Dermis blood vessel endothelial cell (primary cell): Measurements from ENCODE around the gene CHST15. TPM values are rescaled to one million over a fixed set of nuclear protein-coding genes. Genes with fewer than 3 reads are reported as not detected.
A peak's percentile ranks its signal among the peaks of the same experiment; 100 is the strongest.

Experiments
- DNase-seq: peaks from one replicate; pipeline ENCODE4 v3.0.0; 2010
- total RNA-seq: library from RNA; depleted of rRNA; stranded (reverse); fragments of >200 nt; gene quantifications from 2 replicates; pipeline ENCODE4 v1.2.3, GENCODE V29; 2014

CHST15 gene
- total RNA-seq, 1 donor from 2014 or later, result 99.0 TPM

DNA sequence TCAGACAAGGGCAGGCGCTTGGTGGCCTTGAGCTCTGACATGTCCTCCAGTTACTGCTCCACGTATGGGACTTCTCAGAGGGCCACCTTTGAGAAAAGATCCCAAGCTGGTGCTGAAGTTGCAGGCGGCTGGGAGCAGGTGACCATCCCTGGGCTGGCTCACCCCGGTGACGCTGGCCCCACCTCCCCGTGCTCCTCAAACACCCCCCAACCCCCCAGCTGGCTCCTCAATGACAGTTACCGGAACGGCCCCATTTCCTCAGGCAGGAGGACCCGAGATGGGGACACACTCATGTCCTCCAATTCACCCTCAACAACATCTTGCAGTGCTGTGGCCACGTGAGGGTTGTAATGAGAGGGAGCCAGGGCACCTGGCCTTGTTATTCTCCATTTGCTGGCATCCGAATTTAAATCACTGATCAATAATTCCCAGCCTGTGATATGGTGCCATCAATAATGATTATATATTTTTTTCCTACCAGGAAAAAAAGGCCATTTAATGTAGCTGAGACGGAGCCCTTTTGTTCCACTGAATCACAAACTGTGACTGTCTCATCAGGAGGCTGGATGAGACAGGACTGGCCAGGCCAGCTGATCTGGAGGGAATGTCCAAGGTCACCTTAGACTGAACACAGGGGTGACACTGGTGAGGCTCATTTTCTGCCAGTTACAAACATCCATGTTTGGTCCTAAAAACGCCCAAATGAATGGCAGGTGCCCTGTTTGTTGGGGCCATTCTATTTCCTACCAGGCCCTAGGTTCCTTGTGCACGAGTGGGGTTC is 64.5 kb downstream of the CHST15 start:
- DNase-seq, result no peak

DNA sequence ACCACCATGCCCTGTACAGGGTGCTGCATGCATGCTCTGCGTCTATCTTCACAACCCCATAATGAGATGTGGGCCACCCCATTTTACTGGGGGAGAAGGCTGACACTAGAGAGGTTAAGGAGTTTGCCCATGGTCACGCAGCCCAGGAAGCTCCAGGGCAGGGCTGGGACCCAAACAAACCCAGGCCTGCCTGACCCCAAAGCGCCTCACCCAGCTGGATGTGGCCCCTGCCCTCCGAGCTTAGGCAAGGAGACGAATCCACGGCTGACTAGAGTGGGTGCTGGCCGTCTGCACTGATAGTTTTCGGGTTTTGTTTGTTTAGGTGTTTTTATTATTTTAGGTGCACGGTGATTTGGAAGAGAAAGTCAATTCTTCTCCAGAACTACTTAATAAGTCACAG is 65.7 kb downstream of the CHST15 start:
- DNase-seq, result no peak

DNA sequence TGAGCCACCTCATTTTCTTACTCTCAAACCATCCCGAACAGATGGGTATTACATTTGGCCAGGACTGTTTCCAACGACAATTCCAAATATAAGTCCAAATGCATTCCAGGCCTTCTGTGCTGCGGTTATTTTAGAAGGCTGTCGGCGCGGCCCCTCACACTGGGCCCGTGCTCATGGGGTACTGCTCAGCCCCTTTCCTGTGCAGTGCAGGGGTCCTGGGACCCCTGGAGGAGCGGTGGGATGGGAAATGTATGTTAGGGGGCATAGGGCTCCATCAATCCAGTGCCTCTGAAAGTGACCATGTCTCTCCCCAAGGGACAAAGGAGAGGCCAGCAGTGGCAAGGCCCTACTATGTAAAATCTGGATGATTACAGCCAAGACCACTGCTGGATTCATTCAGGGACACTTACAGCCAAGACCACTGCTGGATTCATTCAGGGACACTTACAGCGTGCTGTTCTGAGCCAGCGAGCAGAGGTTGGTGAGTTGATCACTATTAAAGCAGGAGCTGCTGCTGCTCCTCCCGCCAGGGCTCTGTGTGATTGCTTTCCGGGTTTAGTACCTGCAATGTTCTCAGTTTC is 66.3 kb downstream of the CHST15 start:
- no peak for DNase-seq

DNA sequence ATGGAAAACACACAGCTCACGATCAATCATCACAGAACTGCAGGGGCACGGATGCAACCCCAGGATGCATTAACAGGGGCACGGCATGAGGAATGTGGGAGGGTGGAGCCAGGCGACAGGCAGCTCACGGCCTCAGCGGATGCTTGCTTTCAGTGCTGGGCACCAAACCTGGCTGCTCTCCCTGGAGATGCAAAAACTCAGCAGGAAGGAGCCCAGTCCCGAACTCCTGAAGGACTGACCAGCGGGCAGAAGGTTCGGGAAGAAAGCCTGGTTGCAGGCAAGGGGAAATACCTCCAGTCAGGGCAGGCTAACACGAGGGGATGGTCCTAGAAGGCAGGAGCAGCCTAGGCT is 66.8 kb downstream of the CHST15 start:
- no peak for DNase-seq

DNA sequence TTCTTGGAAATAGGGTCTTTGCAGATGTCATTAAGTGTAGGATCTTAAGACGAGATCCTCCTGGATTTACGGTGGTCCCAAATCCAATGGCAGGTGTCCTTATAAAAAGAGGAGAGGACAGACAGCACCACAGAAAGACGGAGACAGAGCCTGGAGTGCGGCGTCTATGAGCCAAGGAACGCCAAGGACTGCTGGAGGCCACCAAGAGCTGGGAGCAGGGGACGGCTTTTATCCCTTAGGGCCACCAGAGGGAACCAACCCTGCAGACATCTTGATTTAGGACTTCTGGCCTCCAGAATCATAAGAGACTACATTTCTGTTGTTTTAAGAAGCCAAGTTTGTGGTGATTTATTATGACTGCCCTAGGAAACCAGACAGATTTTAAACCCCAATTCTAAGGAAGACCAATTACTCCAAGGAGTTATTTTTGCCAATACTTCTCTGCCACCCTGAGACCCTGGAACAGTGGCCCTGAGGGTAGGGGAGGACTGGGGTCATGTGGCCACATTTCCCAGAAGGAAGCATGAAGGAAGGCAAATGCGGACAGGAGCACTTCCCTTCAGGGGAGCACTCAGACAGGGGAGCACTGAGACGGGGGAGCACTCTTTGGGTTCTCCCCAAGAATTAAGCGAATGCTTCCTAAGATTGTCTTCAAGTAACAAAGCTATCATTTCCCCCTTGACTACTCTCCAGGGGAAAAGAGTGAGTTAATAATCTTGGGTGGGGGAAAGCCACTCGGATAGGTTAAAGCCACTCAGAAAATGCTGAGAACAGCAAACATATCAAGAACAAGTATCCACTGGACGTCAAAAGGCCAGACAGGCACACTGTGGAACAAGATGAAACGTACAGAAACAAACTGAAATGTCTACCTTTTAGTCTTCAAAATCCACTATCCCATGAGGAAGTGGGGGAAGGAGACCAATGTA is 67.5 kb downstream of the CHST15 start:
- peak; percentile 53 for DNase-seq

DNA sequence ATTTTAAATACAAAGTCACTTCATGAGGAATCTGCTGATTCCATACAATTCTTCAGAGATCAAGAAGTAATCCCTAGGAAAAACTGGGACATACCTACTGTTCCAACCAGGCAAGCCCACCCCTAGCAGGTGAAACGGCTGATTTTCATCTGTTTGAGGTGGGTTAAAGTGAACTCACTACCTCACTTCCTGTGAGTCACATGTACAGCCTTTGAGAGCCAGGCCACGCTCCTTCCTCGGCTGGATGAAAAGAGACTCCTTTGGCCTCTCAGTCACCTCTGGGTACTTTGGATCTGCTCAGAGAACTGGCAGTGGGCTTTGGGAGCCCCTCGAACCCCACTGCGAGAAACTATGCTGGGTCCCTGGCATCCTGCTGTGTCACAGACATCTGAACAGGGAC is 68.2 kb downstream of the CHST15 start:
- DNase-seq, result peak; percentile 45

DNA sequence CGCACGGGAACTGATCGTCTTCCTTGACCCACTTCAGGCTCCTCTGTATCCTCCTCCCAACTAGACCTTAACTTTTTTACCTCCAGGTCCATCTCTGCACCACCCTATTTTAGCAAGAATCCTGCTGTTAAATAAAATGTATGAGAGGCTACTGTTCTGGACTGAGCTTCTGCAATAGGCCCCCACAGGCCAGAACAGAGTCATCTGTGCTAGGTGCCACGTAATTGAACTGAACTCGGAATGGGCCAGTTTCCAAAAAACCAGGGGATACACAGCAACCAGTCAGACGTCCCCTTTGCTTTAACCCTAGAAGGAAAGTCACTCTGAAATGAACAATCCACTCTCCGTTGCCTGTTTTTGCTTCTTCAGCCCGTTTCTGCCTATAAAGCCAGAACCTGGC is 71.3 kb downstream of the CHST15 start:
- no peak for DNase-seq

DNA sequence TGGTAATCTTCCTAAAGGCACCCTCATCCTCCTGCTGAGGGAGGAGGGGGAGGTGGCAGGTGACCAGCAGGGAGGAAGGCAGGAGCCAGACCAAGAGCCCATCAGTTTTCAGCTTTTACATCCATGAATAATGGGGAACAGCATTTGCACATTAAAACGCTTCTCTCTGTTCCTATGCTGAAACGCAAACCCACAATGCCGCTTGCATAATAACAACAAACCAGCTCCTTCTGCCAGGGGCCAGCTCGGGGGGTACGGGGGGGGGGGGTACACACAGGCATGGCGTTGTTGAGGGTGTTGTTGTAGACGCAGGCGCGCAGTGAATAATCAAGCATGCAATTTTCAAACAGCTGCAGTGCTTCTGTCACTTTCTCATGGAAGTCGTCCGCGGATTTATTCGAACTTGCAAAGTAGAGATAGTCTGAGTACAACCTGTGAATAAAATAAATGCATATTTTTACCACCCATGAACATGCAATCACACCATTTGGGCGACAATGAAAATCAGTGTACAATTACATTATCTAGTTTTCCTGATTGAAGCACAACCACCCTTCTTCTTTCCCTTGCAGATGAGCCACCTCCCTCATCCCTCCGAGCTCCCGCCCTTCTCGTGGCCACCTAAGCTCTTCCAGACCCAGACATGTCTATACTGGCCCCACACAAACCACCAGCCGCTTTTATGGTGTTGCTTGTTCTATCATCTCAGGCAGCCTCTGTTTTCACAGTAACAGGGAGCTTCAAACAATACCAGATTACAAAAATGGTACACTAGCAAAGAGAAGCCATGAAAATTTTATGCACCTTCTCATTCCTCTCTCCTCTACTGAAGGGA is 72.2 kb downstream of the CHST15 start:
- no peak for DNase-seq

DNA sequence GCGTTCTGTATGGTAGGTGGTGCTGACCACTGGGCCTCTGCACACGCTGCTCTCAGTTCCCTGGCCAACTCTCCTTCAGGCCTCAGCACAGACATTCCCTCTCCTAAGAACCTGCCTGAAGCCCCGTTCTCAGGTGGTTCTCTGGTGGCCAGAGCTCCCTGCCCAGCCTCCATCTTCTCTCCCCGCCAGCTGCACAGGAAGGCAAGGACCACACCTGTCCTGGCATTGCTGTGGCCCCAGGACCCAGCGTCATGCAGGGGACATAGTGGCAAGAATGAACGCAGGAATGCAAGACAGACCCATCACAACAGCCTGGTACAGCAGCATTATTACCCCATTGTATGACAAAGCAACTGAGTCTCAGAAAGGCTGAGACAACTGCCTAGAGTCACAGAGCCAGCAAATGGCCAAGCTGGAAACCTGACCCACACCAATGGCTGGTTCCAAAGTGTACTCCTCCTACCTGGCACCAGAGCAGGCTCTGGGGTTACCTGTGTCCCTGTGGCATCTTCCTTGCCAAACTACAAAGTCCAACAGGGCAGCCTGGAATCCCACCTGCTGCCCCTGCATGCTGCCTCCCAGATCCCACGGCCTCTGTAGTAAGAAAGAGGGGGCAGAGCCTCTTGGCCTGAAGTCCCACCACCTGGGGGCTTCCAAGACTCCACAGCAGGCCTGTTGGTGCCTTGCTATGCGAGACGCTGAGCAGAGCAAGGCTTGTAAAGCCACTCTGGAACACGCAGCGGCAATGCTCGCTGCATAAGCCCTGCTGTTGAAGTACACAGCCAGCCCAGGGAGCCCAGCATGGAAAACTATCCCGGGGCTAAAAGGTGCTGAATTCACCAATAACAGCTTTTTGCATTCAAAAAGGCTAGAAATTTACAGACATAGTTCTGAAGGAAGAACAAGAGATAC is 73.3 kb downstream of the CHST15 start:
- no peak for DNase-seq

DNA sequence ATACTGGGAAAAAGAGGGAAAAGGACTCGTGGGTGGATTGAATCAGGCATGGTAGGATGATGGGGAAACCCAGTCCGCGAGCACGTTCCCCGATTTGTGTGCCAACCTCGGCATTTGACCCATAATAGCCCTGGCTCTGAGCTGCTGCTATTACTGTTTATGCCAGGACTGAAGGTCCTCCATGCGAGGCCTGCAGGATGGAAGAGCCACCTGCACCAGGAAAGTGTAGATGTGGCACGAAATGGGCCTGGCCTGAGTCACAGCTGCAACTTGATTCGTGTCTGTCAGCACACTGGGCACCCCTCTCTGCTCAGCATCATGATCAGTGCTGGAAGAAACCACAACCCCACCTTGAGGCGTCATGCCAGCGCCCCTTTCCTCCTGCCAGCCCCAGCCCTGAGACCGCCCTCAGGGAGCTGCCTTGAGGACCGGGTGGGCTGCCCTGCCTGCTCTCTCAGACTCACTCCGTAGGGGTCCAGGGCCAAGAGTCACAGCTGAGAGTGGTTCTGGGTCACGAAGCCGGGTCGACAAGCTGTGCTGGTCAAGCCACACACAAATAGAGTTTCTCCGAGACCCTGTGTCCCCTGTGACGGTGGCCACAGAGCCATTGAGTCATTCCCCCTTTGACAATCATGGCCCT is 74.4 kb downstream of the CHST15 start:
- no peak for DNase-seq

DNA sequence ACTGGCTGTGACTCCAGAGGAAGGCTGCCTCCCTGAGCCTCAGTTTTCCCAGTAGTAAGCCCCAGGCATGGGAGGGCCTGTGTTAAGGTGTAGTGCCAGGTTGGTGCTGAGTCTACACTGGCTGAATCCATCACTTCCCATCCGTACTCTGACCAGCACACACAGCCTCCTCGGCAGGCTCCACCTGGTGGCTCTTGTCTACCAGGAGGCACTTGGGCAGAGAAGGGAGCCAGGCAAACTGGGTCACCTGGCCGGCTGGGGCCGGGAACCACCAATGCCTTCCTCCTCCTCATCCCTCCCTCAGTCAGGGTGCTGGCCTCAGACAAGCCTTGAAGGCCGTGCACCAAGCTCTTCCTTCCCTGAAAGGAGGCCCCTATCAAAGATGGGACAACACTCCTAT is 75.7 kb downstream of the CHST15 start:
- no peak for DNase-seq

DNA sequence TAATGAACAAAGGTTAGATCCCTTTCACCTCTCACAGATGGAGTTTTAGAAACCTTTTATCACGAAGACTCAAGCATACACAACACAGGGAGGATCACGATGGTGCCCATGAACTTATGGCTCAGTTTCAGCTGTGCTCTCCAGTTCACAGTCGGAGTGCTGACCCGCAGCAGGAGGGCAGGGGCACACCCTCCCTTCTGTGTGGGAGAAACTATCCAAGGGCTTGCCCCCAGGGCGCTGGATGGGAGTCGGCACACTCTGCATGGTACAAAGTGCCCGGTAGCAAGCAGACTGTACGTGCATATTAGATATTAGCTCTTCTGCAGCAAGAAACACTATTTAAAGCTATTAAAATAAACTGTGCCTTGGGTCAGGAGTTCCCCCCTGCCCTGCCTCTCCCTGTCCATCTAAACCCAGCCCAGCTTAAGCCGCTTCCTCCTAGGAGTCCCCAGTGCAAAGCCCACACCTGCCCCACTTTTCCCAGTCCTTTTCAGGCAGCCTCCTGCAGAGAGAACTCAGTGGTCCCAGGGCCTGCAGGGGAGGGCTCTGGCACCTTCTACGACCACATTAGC is 76.5 kb downstream of the CHST15 start:
- DNase-seq, result no peak

DNA sequence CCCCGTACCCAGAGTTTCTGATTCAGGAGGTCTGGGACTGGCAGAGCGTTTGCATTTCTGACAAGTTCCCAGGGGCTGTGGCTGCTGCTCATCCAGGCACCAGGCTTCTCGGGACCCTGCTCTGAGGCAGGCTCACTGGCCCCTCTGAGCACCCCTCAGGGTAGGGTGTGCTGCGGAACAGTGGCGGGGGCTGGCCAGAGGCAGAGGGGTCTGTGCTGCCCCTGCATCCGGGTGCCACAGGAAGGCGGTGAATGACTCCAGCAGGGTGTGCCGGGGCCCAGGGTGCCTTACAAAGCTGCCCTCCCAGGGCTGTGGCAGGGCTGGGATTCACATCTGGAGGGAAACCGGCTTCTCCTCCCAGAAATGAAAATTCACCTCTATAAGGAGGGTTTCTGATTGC is 77.4 kb downstream of the CHST15 start:
- DNase-seq, result no peak

DNA sequence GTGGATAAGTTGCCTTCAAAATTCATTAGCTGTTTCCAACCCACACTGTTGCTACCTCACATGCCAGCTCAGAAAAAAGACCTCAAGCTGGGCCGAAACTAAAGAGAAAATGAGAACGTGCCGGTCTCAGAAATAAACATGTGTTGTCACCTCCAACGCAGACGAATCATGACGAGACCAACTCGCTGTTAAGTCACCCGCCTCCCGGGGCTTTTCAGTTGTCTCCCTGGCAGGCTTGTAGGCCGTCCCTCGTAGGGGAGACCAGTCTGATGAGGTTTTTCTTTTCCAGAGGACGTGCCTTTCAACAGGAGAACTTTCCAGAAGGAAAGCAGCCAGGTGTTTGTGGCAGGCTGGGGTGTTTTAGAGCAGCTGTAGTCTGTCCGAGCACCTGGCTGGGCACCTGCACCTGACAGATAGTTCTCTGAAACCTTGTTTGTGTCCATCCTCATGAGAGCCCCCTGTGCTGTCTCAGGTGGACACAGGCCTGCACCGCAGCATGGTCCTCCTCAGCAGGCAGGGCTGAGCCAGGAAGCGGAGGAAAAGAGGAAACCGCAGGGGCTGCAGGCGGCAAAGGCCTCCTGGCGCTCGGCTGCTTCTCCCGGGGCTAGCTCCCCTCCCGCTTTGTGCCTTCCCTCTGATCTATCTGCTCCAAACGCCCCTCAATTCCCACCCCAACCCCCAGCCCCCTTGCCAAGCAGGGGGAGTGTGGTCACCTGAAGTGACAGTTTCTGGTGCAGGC is 78.8 kb downstream of the CHST15 start:
- no peak for DNase-seq

DNA sequence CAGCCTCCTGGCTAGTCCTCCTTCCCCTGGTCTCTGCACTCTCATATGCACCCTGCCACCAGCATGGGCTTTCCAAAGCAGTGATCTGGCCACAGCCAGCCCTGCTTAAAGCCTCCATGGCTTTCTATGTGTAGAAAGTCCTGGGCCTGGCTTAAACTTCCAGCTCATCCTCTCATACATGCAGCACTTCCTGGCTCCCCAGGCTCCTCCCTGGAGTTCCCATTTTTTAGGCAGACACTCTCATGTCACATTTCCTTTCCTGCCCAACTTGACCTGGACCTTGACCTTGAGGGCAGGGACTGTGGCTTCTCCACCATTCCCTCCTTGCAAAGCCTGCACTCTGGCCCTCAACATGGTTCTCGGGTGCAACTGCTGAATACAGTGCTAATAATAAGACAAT is 79.5 kb downstream of the CHST15 start:
- DNase-seq, result no peak

DNA sequence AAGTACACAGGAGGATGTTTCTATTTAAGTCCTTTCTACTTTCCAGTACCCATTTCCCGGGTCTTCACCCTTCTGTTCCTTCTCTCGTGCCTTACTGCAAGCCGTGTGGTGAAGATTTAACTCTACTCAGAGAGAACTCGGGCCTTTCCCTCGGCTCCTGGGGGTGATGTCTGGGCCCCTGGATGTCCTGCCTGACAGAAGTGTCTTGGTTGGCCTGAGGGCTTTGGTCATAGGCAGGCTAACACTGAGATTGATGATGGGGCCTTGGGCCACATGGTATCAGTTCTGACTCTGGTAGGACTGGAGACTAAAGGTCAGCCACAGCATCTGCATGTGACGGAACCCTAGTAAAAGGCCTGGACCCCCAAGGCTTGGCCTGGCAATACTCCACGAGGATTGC is 80.4 kb downstream of the CHST15 start:
- no peak for DNase-seq

DNA sequence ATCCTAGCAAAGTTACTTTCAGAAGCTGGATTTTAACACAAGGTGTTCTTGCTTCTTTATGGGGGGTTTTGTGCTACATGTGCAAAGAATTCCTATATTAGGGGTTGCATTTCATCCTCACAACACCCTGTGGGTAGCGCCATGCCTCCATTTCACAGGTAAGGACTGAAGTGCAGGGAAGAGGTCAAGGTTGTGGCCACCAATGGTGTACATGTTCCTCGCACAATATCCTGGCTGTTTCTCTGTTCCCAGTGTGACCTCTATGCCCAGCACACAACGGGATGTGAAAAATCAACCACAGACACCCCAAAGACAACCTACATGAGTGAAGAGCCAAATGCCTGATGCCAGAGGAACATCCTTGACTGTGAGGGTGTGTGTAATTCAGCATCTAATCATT is 80.8 kb downstream of the CHST15 start:
- no peak for DNase-seq

DNA sequence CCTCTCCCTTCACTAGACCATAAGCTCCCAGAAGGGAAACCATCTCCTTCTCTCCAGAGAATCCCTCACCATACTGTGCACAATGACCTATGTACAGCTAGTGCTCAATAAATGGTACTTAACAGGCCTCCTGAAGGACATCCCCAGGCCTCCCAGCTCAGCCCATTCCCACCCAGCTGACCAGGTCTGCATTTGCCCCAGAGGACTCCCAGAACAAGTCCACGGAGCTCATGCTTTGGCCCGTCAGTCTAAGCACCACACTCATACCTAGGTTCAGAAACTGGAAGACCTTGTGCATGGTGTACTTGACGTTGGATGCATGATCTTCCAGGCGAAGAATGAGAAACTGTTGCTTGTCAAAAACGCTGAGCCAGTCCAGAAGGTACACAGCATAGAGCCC is 81.3 kb downstream of the CHST15 start:
- no peak for DNase-seq

DNA sequence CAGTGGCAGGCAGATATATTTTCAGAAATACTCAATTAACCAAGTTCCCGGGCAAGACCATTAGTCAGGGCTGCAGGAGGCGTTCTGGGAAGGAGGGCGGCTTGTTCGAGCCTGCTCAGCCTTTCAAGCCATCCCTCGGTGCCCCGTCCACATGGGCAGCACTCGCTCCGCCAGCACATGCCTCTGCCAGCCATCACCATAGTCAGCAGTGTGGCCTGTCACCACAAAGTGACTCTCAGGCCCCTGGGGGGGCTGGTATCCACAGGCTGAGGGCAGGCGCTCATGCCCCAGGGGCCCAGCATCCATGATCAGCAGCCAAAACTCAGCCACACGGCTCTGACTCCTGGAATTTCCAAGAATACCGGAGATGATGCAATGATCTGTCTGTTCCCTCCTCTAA is 81.9 kb downstream of the CHST15 start:
- no peak for DNase-seq

DNA sequence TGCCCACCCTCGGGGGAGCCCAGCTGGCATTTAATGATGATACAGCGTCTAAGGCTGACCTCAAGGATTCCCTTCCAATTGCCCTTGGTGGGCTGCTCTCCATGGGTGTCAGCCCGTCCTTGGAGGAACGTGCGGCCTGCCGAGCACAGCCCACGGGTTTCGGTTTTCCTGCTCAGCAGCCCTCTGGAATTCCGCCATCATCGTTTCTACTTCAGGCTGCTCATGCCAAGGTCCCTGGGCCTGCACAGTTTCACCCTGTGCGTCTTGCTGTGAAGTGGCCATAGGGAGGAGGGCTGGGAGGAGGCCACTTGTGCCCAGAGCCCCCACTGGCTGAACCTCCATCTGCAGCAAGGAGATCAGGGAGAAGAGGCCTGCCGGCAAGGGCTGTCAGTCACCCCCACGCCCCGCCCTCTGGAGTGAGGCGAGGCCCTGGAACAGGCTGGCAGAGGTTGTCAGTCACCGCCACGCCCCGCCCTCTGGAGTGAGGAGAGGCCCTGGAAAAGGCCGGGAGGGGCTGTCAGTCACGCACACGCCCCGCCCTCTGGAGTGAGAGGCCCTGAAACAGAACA is 82.8 kb downstream of the CHST15 start:
- no peak for DNase-seq
